GM20000 (cell line): ENCODE results near the gene PITPNM3.
"Not testable (repeated sequence)": the region's sequence is repeated elsewhere in the genome, so short reads cannot be mapped to it uniquely, and the experiment has no call there.

ENCODE experiments used
- DNase-seq: peaks from one replicate; pipeline ENCODE4 v3.0.0; 2012; ENCODE audit warnings: low spot score
- CTCF ChIP-seq: IDR thresholded peaks from 2 replicates; pipeline ENCODE4 v1.5.1; 2012; ENCODE audit warnings: mild to moderate bottlenecking, control low read depth; ENCODE audit errors: extremely low read depth, missing control alignments

The PITPNM3 gene

GRCh38 chr17:6573982-6574686, 17.8 kb upstream of the PITPNM3 start:
- TF ChIP-seq CTCF, result no peak
- no peak for DNase-seq

GRCh38 chr17:6573495-6573894, 17.1 kb upstream of the PITPNM3 start:
- DNase-seq, result not testable (repeated sequence)

- no peak for DNase-seq
- no peak for TF ChIP-seq CTCF
Measured at GRCh38 chr17:6572972-6573370, 16.6 kb upstream of the PITPNM3 start.

GRCh38 chr17:6571452-6571781, 15.1 kb upstream of the PITPNM3 start:
- TF ChIP-seq CTCF, result no peak
- no peak for DNase-seq

GRCh38 chr17:6570731-6571451, 14.5 kb upstream of the PITPNM3 start:
- no peak for TF ChIP-seq CTCF
- no peak for DNase-seq

GRCh38 chr17:6569370-6570285, 13.3 kb upstream of the PITPNM3 start:
- DNase-seq, result no peak
- TF ChIP-seq CTCF, result no peak

GRCh38 chr17:6568184-6568758, 11.9 kb upstream of the PITPNM3 start:
- no peak for TF ChIP-seq CTCF
- no peak for DNase-seq
